Retinal pigment epithelial cell (primary cell): Measurements from ENCODE around the gene CLEC1A.

Experiments used
- DNase-seq: peaks from one replicate; pipeline ENCODE4 v3.0.0-alpha.2; 2010; ENCODE audit warnings: low read depth
- H3K4me3 ChIP-seq: 2 replicates; pipeline ENCODE4 v1.5.1; 2011; ENCODE audit warnings: mild to moderate bottlenecking, low read length, control low read depth, moderate library complexity
- CTCF ChIP-seq: conservative IDR thresholded peaks from 2 replicates; pipeline ENCODE4 v1.5.1; 2011; ENCODE audit warnings: low read depth, low read length, control low read depth, inconsistent platforms

The CLEC1A gene

GRCh38 chr12:10098791-10099190 lies at the start of gene CLEC1A:
TSS of gene CLEC1A (minus strand) at chr12:10098985. CDS start at chr12:10098922, 63 bp downstream.
- no peak within 1 kb of the TSS for H3K4me3 ChIP-seq
- no peak for DNase-seq
- no peak for TF ChIP-seq CTCF

- no peak for DNase-seq
- TF ChIP-seq CTCF, result no peak
- no peak overlapping the region for H3K4me3 ChIP-seq
These were observed 49.1 kb upstream of the CLEC1A start for GRCh38 chr12:10147714-10148403.

- no peak for DNase-seq
- no peak overlapping the region for H3K4me3 ChIP-seq
- no peak for TF ChIP-seq CTCF
These were observed 44.3 kb upstream of the CLEC1A start for GRCh38 chr12:10142976-10143589.

GRCh38 chr12:10140001-10140400 lies 41.2 kb upstream of the CLEC1A start:
- no peak overlapping the region for H3K4me3 ChIP-seq
- peak; percentile 51 for TF ChIP-seq CTCF
- DNase-seq, result no peak

- TF ChIP-seq CTCF, result no peak
These were observed 37.9 kb upstream of the CLEC1A start for GRCh38 chr12:10136637-10137205.

GRCh38 chr12:10135126-10135525 lies 36.3 kb upstream of the CLEC1A start:
- TF ChIP-seq CTCF, result no peak
- no peak for DNase-seq
- H3K4me3 ChIP-seq, result no peak overlapping the region

More at GRCh38 chr12:10136637-10137205, 37.9 kb upstream of the CLEC1A start:
- no peak for DNase-seq
- H3K4me3 ChIP-seq, result no peak overlapping the region
